Lower leg skin (tissue), 3 donors: ENCODE results near the gene IP6K2.

Source experiments
- CTCF ChIP-seq, 3 donors: fragments of 450-650 bp; IDR thresholded peaks; one replicate each; pipeline ENCODE4 v1.5.1; 2016; ENCODE audit warnings: antibody characterized with exemption in 3 of 3, mild to moderate bottlenecking in 3 of 3, moderate library complexity in 2 of 3
- POLR2A ChIP-seq, 2 donors: fragments of 450-650 bp; IDR thresholded peaks; one replicate each; pipeline ENCODE4 v1.6.1; 2016 to 2017; ENCODE audit warnings: antibody characterized with exemption in 2 of 2, mild to moderate bottlenecking in 1 of 2, moderate library complexity in 1 of 2

- TF ChIP-seq CTCF (IDR thresholded peaks at IDR 0.05), result no peak
- no peak for TF ChIP-seq POLR2A (IDR thresholded peaks at IDR 0.05)
These were observed 30.1 kb upstream of the IP6K2 start for GRCh38 chr3:48747015-48747615.
